ENCODE measurements around the gene BRF1. TPM values are rescaled to one million over a fixed set of nuclear protein-coding genes. Genes with fewer than 3 reads are reported as not detected.

The BRF1 gene
- total and polyA plus RNA-seq, 2 of the 8 experiments (the other 6 are each of a cell fraction or from before 2014, with no cell fraction given): 7.7 to 18.3 TPM

DNA sequence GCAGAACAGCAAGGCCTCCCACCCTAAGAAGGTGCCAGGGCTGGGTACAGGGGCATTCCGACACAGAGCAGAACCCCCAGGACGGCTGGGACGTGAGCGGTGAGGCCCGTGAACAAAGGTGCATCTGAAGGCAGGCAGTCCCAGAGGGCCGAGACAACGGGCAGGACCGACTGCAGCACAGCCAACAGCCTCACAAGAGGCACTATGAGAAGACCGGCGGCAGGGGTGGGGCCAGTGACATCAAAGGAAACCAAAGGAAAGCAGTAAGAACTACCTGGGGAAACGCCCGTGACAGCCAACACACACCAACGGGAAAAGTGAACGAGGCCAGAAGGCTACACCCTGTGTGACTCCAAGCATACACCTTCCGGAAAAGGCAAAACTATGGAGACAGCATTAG lies 43.3 kb downstream of the BRF1 start:
- no peaks in the 10 kb centered on the region for H3K79me2 ChIP-seq (ENCODE audit: control insufficient read depth in 1 of 2, insufficient read depth in 2 of 2, low read length in 2 of 2)
- WGBS, 2 experiments (ENCODE audit: extremely low coverage in 1 of 2, insufficient coverage in 1 of 2, insufficient read length in 1 of 2, insufficient replicate concordance in 2 of 2, low coverage in 1 of 2, low lambda C conversion rate in 2 of 2, missing lambda C conversion rate in 1 of 2): 95% methylated on average over 15 of the region's 15 CpGs; no CpG with 5 or more reads in 1 of the 2 experiments
- POLR2A ChIA-PET (ENCODE audit: partially characterized antibody): no interaction called here

More for the DNA sequence above, 43.3 kb downstream of the BRF1 start:
- Histone ChIP-seq H3K4me2 (ENCODE audit: insufficient read depth in 1 of 2, low read depth in 2 of 2, low read length in 2 of 2) (no peak overlapping the region), H2BK5ac (ENCODE audit: low read depth, low read length) (no peak overlapping the region), H4K8ac (ENCODE audit: extremely low read depth, insufficient read depth, low read length) (no peak overlapping the region), H2AFZ (ENCODE audit: low read length) (no peak overlapping the region), H4K20me1 (replicated peaks in 1 of 2; ENCODE audit: control insufficient read depth in 1 of 2, insufficient read depth in 2 of 2, low read length in 2 of 2) (peaks cover 2 to 6% of the 10 kb centered on the region in 2 experiments), H2AK5ac (ENCODE audit: low read depth, low read length) (no peak overlapping the region), H2BK12ac (ENCODE audit: low read depth, low read length) (no peak overlapping the region), H3K23me2 (ENCODE audit: low read depth, low read length) (no peaks in the 10 kb centered on the region), H3K27ac (ENCODE audit: low read depth, low read length) (no peak overlapping the region), H4K91ac (replicated peaks; ENCODE audit: insufficient read length, low read length) (no peak overlapping the region), H4K5ac (ENCODE audit: insufficient read length, low read depth, low read length) (no peak overlapping the region), H3K4me3 (ENCODE audit: extremely low read depth in 1 of 4, insufficient read depth in 2 of 4, low read depth in 3 of 4, low read length in 4 of 4) (no peak overlapping the region), H3K79me1 (ENCODE audit: low read depth, low read length) (peaks cover 1% of the 10 kb centered on the region), H3K14ac (ENCODE audit: insufficient read length) (no peak overlapping the region), H3K18ac (ENCODE audit: extremely low read depth, low read length) (no peak overlapping the region), H3K9ac (replicated peaks in 1 of 4; ENCODE audit: extremely low read depth in 1 of 4, low read depth in 3 of 4, low read length in 3 of 4) (no peak overlapping the region), H2BK120ac (replicated peaks; ENCODE audit: low read depth, low read length) (no peak overlapping the region), H3K56ac (replicated peaks; ENCODE audit: insufficient read length, low read depth, low read length) (no peak overlapping the region), H2BK15ac (ENCODE audit: low read length) (no peak overlapping the region), H2BK20ac (ENCODE audit: low read length) (no peak overlapping the region), H3K27me3 (replicated peaks in 1 of 4; ENCODE audit: control insufficient read depth in 3 of 4, extremely low read depth in 1 of 4, insufficient read depth in 3 of 4, low read length in 3 of 4) (no peaks in the 10 kb centered on the region), H3K4ac (replicated peaks; ENCODE audit: insufficient read length, low read depth, low read length) (no peak overlapping the region), H3K23ac (ENCODE audit: insufficient read length) (no peak overlapping the region), H3K4me1 (replicated peaks in 1 of 4; ENCODE audit: control insufficient read depth in 3 of 4, insufficient read depth in 4 of 4, low read length in 3 of 4) (no peaks in the 10 kb centered on the region; a peak in 1 of 7 replicates), H3K9me3 (ENCODE audit: insufficient read depth in 2 of 2, low read depth in 1 of 2, low read length in 1 of 2) (no peaks in the 10 kb centered on the region), H3K36me3 (ENCODE audit: control insufficient read depth in 2 of 4, insufficient read depth in 4 of 4, low read length in 3 of 4) (no peaks in the 10 kb centered on the region)
- FAIRE-seq (no peak), DNase-seq (ENCODE audit: low read depth in 1 of 2, low spot score in 2 of 2) (no peak)
- TF ChIP-seq GABPA (IDR thresholded peaks at IDR 0.05; ENCODE audit: borderline replicate concordance, insufficient read depth, low read length) (no peak), TBP (IDR thresholded peaks at IDR 0.05; ENCODE audit: low read depth, low read length) (no peak), EGR1 (IDR thresholded peaks at IDR 0.05; ENCODE audit: borderline replicate concordance, low read depth, low read length) (no peak), SIRT6 (IDR thresholded peaks at IDR 0.05; ENCODE audit: low read length) (no peak), TEAD4 (IDR thresholded peaks at IDR 0.05; ENCODE audit: low read depth, low read length) (no peak), JUND (IDR thresholded peaks at IDR 0.05; ENCODE audit: low read length) (no peak), SIX5 (IDR thresholded peaks at IDR 0.05; ENCODE audit: low read depth, low read length) (no peak), BCL11A (IDR thresholded peaks at IDR 0.05; ENCODE audit: low read depth in 2 of 2, low read length in 2 of 2) (no peak), ATF2 (IDR thresholded peaks at IDR 0.05; ENCODE audit: low read length) (no peak), ZNF274 (IDR thresholded peaks at IDR 0.05; ENCODE audit: borderline replicate concordance, extremely low read depth, low read length) (no peak), POLR2AphosphoS5 (IDR thresholded peaks at IDR 0.05; ENCODE audit: low read depth, low read length) (no peak), CBX5 (IDR thresholded peaks at IDR 0.05; ENCODE audit: low read depth, low read length) (no peak), POU5F1 (IDR thresholded peaks at IDR 0.05; ENCODE audit: low read depth, low read length) (no peak)
- CTCF ChIA-PET (ENCODE audit: partially characterized antibody): no interaction called here
